T-helper 2 cell treated with Interferon-gamma antibody and Interleukin-4, amounts not matched to agents 5 μg/mL and 100 μg/mL, for 36 hours (primary cell): ENCODE results near the gene FBXO11.
A peak's percentile ranks its signal among the peaks of the same experiment; 100 is the strongest.

ENCODE experiments used
- DNase-seq: peaks from one replicate; pipeline ENCODE4 v3.0.0; 2021; ENCODE audit warnings: low spot score
- H3K27ac Mint-ChIP-seq: one replicate; pipeline ENCODE4 v1.8.0; 2021; ENCODE audit warnings: mild to moderate bottlenecking, mixed read lengths
- H3K27me3 Mint-ChIP-seq: one replicate; pipeline ENCODE4 v1.8.0; 2021; ENCODE audit warnings: low read depth, mixed read lengths
- H3K36me3 Mint-ChIP-seq: one replicate; pipeline ENCODE4 v1.8.0; 2021; ENCODE audit warnings: low read depth, mixed read lengths
- H3K4me1 Mint-ChIP-seq: one replicate; pipeline ENCODE4 v1.8.0; 2021; ENCODE audit warnings: low read depth, mixed read lengths
- H3K4me3 Mint-ChIP-seq: one replicate; pipeline ENCODE4 v1.8.0; 2022; ENCODE audit warnings: mild to moderate bottlenecking, moderate library complexity, mixed read lengths
- H3K9me3 Mint-ChIP-seq: one replicate; pipeline ENCODE4 v1.8.0; 2021; ENCODE audit warnings: mixed read lengths

Gene FBXO11

GRCh38 chr2:47805850-47806249 is 100.4 kb downstream of the FBXO11 start:
- Mint-ChIP-seq H3K4me3 (no peak overlapping the region), H3K27ac (no peak overlapping the region), H3K9me3 (peaks cover 9% of the 10 kb centered on the region), H3K4me1 (peaks cover 2% of the 10 kb centered on the region), H3K36me3 (peaks cover 85% of the 10 kb centered on the region), H3K27me3 (no peaks in the 10 kb centered on the region)
- no peak for DNase-seq

- no peak for DNase-seq
- Mint-ChIP-seq H3K27ac (no peak overlapping the region), H3K36me3 (peaks cover 90% of the 10 kb centered on the region), H3K9me3 (peaks cover 9% of the 10 kb centered on the region), H3K27me3 (no peaks in the 10 kb centered on the region), H3K4me3 (no peak overlapping the region), H3K4me1 (peaks cover 2% of the 10 kb centered on the region)
These were observed 102.5 kb downstream of the FBXO11 start for GRCh38 chr2:47803770-47804169.

GRCh38 chr2:47803363-47803762 is 102.9 kb downstream of the FBXO11 start:
- peaks cover 9% of the 10 kb centered on the region for H3K9me3 Mint-ChIP-seq

GRCh38 chr2:47801118-47801517 is 105.2 kb downstream of the FBXO11 start:
- DNase-seq: no peak
- Mint-ChIP-seq H3K27ac (no peak overlapping the region), H3K36me3 (peaks cover 84% of the 10 kb centered on the region), H3K27me3 (no peaks in the 10 kb centered on the region), H3K4me3 (no peak overlapping the region), H3K9me3 (peaks cover 9% of the 10 kb centered on the region), H3K4me1 (peaks cover 5% of the 10 kb centered on the region)

More at GRCh38 chr2:47803363-47803762, 102.9 kb downstream of the FBXO11 start:
- H3K36me3 Mint-ChIP-seq: peaks cover 90% of the 10 kb centered on the region
- no peaks in the 10 kb centered on the region for H3K27me3 Mint-ChIP-seq
- DNase-seq: no peak
- H3K4me3 Mint-ChIP-seq: no peak overlapping the region
- H3K4me1 Mint-ChIP-seq: peaks cover 5% of the 10 kb centered on the region
- no peak overlapping the region for H3K27ac Mint-ChIP-seq

- no peak for DNase-seq
- Mint-ChIP-seq H3K4me3 (no peak overlapping the region), H3K4me1 (peaks cover 5% of the 10 kb centered on the region), H3K9me3 (peaks cover 9% of the 10 kb centered on the region), H3K27me3 (no peaks in the 10 kb centered on the region), H3K27ac (no peak overlapping the region), H3K36me3 (peaks cover 83% of the 10 kb centered on the region)
These were observed 107.2 kb downstream of the FBXO11 start for GRCh38 chr2:47799031-47799609.

- Mint-ChIP-seq H3K27ac (no peak overlapping the region), H3K4me1 (peaks cover 5% of the 10 kb centered on the region), H3K9me3 (peaks cover 9% of the 10 kb centered on the region), H3K36me3 (peaks cover 79% of the 10 kb centered on the region), H3K27me3 (no peaks in the 10 kb centered on the region), H3K4me3 (no peak overlapping the region)
- no peak for DNase-seq
These were observed 107.7 kb downstream of the FBXO11 start for GRCh38 chr2:47798631-47799030.

- Mint-ChIP-seq H3K27me3 (no peaks in the 10 kb centered on the region), H3K4me3 (no peak overlapping the region), H3K4me1 (peaks cover 3% of the 10 kb centered on the region), H3K27ac (no peak overlapping the region), H3K36me3 (peaks cover 72% of the 10 kb centered on the region), H3K9me3 (no peaks in the 10 kb centered on the region)
- no peak for DNase-seq
These were observed 110.1 kb downstream of the FBXO11 start for GRCh38 chr2:47796090-47796697.

GRCh38 chr2:47785986-47786385 is 120.3 kb downstream of the FBXO11 start:
- DNase-seq: no peak
- no peaks in the 10 kb centered on the region for H3K9me3 Mint-ChIP-seq

GRCh38 chr2:47784352-47784851 is 121.9 kb downstream of the FBXO11 start:
- peaks cover 18% of the 10 kb centered on the region for H3K36me3 Mint-ChIP-seq
- peak overlapping the region; percentile 91 for H3K4me3 Mint-ChIP-seq
- H3K9me3 Mint-ChIP-seq: no peaks in the 10 kb centered on the region
- H3K27me3 Mint-ChIP-seq: no peaks in the 10 kb centered on the region
- no peak for DNase-seq
- H3K27ac Mint-ChIP-seq: no peak overlapping the region
- peaks cover 15% of the 10 kb centered on the region for H3K4me1 Mint-ChIP-seq

More at GRCh38 chr2:47785986-47786385, 120.3 kb downstream of the FBXO11 start:
- Mint-ChIP-seq H3K27ac (peak overlapping the region; percentile 82), H3K36me3 (peaks cover 24% of the 10 kb centered on the region), H3K4me1 (peaks cover 17% of the 10 kb centered on the region), H3K4me3 (peak overlapping the region; percentile 91), H3K27me3 (no peaks in the 10 kb centered on the region)

GRCh38 chr2:47783486-47784351 is 122.6 kb downstream of the FBXO11 start:
- H3K27me3 Mint-ChIP-seq: no peaks in the 10 kb centered on the region
- peak overlapping the region; percentile 91 for H3K4me3 Mint-ChIP-seq
- H3K9me3 Mint-ChIP-seq: no peaks in the 10 kb centered on the region
- peaks cover 15% of the 10 kb centered on the region for H3K4me1 Mint-ChIP-seq
- peak; percentile 48 for DNase-seq
- H3K27ac Mint-ChIP-seq: peak overlapping the region; percentile 93
- peaks cover 18% of the 10 kb centered on the region for H3K36me3 Mint-ChIP-seq

GRCh38 chr2:47782671-47783485 is 123.4 kb downstream of the FBXO11 start, which contains the start of gene MSH6:
Gene MSH6 (plus strand): TSS chr2:47783145. CDS start chr2:47783234, 89 bp downstream.
- DNase-seq: peak; percentile 91
- peaks cover 18% of the 10 kb centered on the region for H3K36me3 Mint-ChIP-seq
- peaks cover 15% of the 10 kb centered on the region for H3K4me1 Mint-ChIP-seq
- no peaks in the 10 kb centered on the region for H3K9me3 Mint-ChIP-seq
- H3K4me3 Mint-ChIP-seq: peak within 1 kb of the TSS; percentile 91
- peak within 1 kb of the TSS; percentile 93 for H3K27ac Mint-ChIP-seq
- H3K27me3 Mint-ChIP-seq: no peaks in the 10 kb centered on the region

GRCh38 chr2:47782381-47782670 is 124.0 kb downstream of the FBXO11 start:
- no peaks in the 10 kb centered on the region for H3K9me3 Mint-ChIP-seq
- no peak for DNase-seq
- peak overlapping the region; percentile 77 for H3K4me3 Mint-ChIP-seq
- H3K4me1 Mint-ChIP-seq: peaks cover 15% of the 10 kb centered on the region
- H3K27me3 Mint-ChIP-seq: no peaks in the 10 kb centered on the region
- peak overlapping the region; percentile 79 for H3K27ac Mint-ChIP-seq
- H3K36me3 Mint-ChIP-seq: peaks cover 18% of the 10 kb centered on the region

- Mint-ChIP-seq H3K27ac (no peak overlapping the region), H3K4me3 (no peak overlapping the region), H3K4me1 (peaks cover 4% of the 10 kb centered on the region), H3K27me3 (peaks cover 5% of the 10 kb centered on the region), H3K36me3 (peaks cover 3% of the 10 kb centered on the region), H3K9me3 (no peaks in the 10 kb centered on the region)
- no peak for DNase-seq
These were observed 126.9 kb downstream of the FBXO11 start for GRCh38 chr2:47779426-47779790.
